C4-2B (cell line): ENCODE data around the gene FXYD5.

Experiments used
- CTCF ChIP-seq: fragments of 450-650 bp; conservative IDR thresholded peaks from 2 replicates; pipeline ENCODE4 v1.5.1; 2017; ENCODE audit warnings: mild to moderate bottlenecking
- ZFX ChIP-seq: fragments of 450-650 bp; IDR thresholded peaks from 2 replicates; pipeline ENCODE4 v1.6.1; 2017

GRCh38 chr19:35138305-35138892 lies 16.1 kb upstream of the FXYD5 start, which contains the start of gene FXYD1:
- TF ChIP-seq CTCF (no peak), ZFX (no peak)
